Parathyroid adenoma (tissue), 2 donors: ENCODE measurements around the gene TBC1D23.
"Not testable (repeated sequence)": the region's sequence is repeated elsewhere in the genome, so short reads cannot be mapped to it uniquely, and the experiment has no call there.

Experiments
- H2AFZ ChIP-seq: fragments of 300-600 bp; sonication (generic); one replicate; pipeline ENCODE4 v1.7.0; 2017; ENCODE audit warnings: antibody characterized with exemption, mild to moderate bottlenecking
- H3K27ac ChIP-seq: fragments of 300-600 bp; sonication (generic); one replicate; pipeline ENCODE4 v1.7.0; 2017
- H3K27me3 ChIP-seq: fragments of 300-600 bp; sonication (generic); one replicate; pipeline ENCODE4 v1.7.0; 2017; ENCODE audit warnings: low read length; ENCODE audit not compliant: control insufficient read depth, insufficient read depth
- H3K36me3 ChIP-seq: fragments of 300-600 bp; sonication (generic); one replicate; pipeline ENCODE4 v1.7.0; 2017; ENCODE audit warnings: low read length; ENCODE audit not compliant: control insufficient read depth, insufficient read depth
- H3K4me1 ChIP-seq: fragments of 300-600 bp; sonication (generic); one replicate; pipeline ENCODE4 v1.7.0; 2017; ENCODE audit warnings: control low read depth
- H3K4me2 ChIP-seq: fragments of 300-600 bp; sonication (generic); one replicate; pipeline ENCODE4 v1.7.0; 2017; ENCODE audit warnings: low read length
- H3K4me3 ChIP-seq: fragments of 300-600 bp; sonication (generic); one replicate; pipeline ENCODE4 v1.7.0; 2017; ENCODE audit warnings: low read depth, low read length
- H3K79me2 ChIP-seq: fragments of 300-600 bp; sonication (generic); one replicate; pipeline ENCODE4 v1.7.0; 2017; ENCODE audit warnings: control low read depth
- H3K9ac ChIP-seq: fragments of 300-600 bp; sonication (generic); one replicate; pipeline ENCODE4 v1.7.0; 2017; ENCODE audit warnings: mild to moderate bottlenecking
- H3K9me3 ChIP-seq: fragments of 300-600 bp; sonication (generic); one replicate; pipeline ENCODE4 v1.7.0; 2017; ENCODE audit warnings: low read length; ENCODE audit not compliant: control insufficient read depth
- TF ChIP-seq, protein P1 (sequence below): fragments of 300-600 bp; sonication (generic); IDR thresholded peaks from one replicate; pipeline ENCODE4 v1.7.0; 2017; ENCODE audit warnings: antibody characterized with exemption, mild to moderate bottlenecking
- donor health status: primary hyperparathyroidism.

The TBC1D23 gene

DNA sequence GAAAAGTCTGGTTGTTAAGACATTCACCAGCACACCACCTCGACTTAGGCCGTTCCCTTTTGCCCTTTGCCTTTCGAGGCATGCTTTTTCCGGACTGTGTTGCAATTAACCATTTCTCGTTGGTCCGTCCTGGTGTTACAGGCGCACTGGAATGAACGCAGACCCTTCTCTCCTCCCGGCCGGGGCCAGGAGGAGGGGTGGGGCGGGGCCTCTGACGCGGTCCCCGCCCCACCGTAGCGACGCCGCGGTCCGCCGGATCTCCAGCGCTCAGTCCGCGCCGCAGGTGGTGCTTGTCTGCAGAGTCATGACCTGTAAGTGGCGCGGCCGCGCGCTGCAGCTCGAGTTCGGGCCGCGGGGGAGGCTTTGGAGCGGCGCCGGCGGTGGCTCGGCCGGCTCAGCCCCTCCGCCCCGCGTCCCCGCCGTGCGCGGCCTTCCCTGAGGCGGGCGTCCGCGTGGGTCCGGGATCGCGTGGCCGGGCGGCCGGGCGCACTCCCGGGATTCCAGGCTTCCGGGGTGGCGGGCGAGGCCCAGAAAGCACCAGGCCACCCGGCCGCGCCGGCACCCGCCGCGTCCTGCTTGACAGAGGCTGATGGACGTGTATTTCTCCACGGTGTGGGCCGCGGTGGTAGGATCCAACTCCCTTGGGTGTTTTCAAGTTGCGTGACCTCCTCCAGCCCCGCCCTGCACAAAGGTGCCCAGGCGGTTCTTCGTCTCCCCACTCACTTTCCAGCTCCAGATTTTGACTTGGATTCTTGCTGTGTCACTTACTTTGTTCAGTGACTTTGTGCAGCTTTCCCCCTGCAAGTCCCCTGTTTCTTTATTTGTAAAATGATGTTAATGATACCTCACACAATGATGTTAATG, 73.9 kb downstream of the TBC1D23 start, which contains the start of gene NIT2:
Gene NIT2 (plus strand): TSS at position 270 of the 864 bp plus-strand sequence. CDS start 35 bp downstream, at position 305.
- peak within 1 kb of the TSS; percentile 77 for H3K4me2 ChIP-seq
- H3K27ac ChIP-seq = peak within 1 kb of the TSS; percentile 68
- no peaks in the 10 kb centered on the region for H3K27me3 ChIP-seq
- no peaks in the 10 kb centered on the region for H3K36me3 ChIP-seq
- no peak within 1 kb of the TSS for H3K9ac ChIP-seq
- H3K79me2 ChIP-seq = no peaks in the 10 kb centered on the region
- H3K9me3 ChIP-seq = no peaks in the 10 kb centered on the region
- TF ChIP-seq, protein P1, sequence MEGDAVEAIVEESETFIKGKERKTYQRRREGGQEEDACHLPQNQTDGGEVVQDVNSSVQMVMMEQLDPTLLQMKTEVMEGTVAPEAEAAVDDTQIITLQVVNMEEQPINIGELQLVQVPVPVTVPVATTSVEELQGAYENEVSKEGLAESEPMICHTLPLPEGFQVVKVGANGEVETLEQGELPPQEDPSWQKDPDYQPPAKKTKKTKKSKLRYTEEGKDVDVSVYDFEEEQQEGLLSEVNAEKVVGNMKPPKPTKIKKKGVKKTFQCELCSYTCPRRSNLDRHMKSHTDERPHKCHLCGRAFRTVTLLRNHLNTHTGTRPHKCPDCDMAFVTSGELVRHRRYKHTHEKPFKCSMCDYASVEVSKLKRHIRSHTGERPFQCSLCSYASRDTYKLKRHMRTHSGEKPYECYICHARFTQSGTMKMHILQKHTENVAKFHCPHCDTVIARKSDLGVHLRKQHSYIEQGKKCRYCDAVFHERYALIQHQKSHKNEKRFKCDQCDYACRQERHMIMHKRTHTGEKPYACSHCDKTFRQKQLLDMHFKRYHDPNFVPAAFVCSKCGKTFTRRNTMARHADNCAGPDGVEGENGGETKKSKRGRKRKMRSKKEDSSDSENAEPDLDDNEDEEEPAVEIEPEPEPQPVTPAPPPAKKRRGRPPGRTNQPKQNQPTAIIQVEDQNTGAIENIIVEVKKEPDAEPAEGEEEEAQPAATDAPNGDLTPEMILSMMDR = no peak
- peak within 1 kb of the TSS; percentile 62 for H3K4me3 ChIP-seq
- H2AFZ ChIP-seq = peak within 1 kb of the TSS; percentile 84
- peaks cover 9% of the 10 kb centered on the region for H3K4me1 ChIP-seq

DNA sequence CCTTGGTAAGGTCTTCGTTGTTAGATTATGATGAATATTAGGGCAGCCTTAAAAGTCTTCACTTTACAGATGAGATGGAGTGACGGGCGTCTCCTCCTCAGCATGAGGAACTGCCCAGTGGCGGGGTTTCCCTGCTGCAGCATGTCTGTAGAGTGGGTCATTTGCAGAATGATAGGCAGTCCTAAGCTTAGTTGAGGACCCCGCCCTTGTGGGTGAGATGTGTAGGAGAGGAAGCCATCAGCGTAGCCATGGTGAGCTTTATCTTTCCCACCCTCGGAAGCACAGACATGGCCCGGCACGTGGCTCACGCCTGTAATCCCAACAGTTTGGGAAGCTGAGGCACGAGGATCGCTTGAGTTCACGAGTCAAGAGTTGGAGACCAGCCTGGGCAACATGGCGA, 74.6 kb downstream of the TBC1D23 start:
- H3K4me3 ChIP-seq = peak overlapping the region; percentile 62
- H2AFZ ChIP-seq = peak overlapping the region; percentile 84
- no peaks in the 10 kb centered on the region for H3K36me3 ChIP-seq
- H3K9ac ChIP-seq = no peak overlapping the region
- peak overlapping the region; percentile 68 for H3K27ac ChIP-seq
- TF ChIP-seq, protein P1 = no peak
- no peaks in the 10 kb centered on the region for H3K79me2 ChIP-seq
- peaks cover 9% of the 10 kb centered on the region for H3K4me1 ChIP-seq
- H3K27me3 ChIP-seq = no peaks in the 10 kb centered on the region
- peak overlapping the region; percentile 77 for H3K4me2 ChIP-seq
- H3K9me3 ChIP-seq = no peaks in the 10 kb centered on the region

DNA sequence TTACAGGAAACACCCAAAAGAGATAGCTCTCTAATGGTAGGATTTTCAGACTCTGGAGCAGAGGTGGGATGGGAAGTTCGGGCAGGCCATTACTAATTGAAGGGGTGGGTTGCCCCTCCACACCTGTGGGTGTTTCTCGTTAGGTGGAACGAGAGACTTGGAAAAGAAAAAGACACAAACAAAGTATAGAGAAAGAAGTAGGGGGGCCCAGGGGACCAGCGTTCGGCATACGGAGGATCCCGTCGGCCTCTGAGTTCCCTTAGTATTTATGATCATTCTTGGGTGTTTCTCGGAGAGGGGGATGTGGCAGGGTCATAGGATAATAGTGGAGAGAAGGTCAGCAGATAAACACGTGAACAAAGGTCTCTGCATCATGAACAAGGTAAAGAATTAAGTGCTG, 75.4 kb downstream of the TBC1D23 start:
- not testable (repeated sequence) for H3K4me2 ChIP-seq, H3K79me2 ChIP-seq, H3K4me3 ChIP-seq, H3K9ac ChIP-seq, H3K27me3 ChIP-seq, H3K4me1 ChIP-seq, H3K9me3 ChIP-seq, H2AFZ ChIP-seq, H3K36me3 ChIP-seq
- H3K27ac ChIP-seq = peak overlapping the region; percentile 9

DNA sequence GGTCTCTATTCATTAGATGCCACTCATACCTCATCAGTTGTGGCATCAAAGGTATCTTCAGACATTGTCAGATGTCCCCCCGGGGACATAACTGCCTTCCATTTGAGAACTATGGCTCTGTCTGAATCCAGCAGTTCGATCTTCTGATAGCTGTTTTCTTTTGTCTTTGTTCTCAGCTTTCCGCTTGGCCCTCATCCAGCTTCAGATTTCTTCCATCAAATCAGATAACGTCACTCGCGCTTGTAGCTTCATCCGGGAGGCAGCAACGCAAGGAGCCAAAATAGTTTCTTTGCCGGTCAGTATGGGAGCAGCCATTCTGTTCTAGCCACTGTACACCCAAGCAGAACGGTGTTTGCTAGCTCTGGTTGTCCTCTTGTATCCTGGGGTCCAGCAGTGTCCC, 78.1 kb downstream of the TBC1D23 start:
- H3K36me3 ChIP-seq = no peaks in the 10 kb centered on the region
- TF ChIP-seq, protein P1 = no peak

DNA sequence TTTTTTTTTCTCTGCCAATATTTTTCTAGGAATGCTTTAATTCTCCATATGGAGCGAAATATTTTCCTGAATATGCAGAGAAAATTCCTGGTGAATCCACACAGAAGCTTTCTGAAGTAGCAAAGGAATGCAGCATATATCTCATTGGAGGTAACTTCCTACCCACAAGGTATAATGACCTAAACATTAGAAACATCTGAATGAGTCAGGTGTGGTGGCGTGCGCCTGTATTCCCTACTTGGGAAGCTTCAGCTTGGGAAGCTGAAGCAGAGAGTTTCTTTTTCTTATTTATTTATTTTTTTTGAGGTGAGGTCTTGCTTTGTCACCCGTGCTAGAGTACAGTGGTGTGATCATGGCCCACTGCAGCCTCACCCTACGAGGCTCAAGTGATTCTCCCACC, 79.0 kb downstream of the TBC1D23 start:
- Histone ChIP-seq H3K27me3 (no peaks in the 10 kb centered on the region), H3K4me3 (no peak overlapping the region), H3K9me3 (no peaks in the 10 kb centered on the region), H3K4me2 (no peak overlapping the region), H3K9ac (no peak overlapping the region), H3K4me1 (peaks cover 9% of the 10 kb centered on the region), H2AFZ (no peak overlapping the region), H3K36me3 (no peaks in the 10 kb centered on the region), H3K79me2 (no peaks in the 10 kb centered on the region), H3K27ac (no peak overlapping the region)
- TF ChIP-seq, protein P1 = no peak

More for the DNA sequence above, 78.1 kb downstream of the TBC1D23 start:
- peak overlapping the region; percentile 43 for H2AFZ ChIP-seq
- no peak overlapping the region for H3K9ac ChIP-seq
- H3K27ac ChIP-seq = no peak overlapping the region
- no peaks in the 10 kb centered on the region for H3K79me2 ChIP-seq
- H3K4me3 ChIP-seq = no peak overlapping the region
- H3K4me2 ChIP-seq = peak overlapping the region; percentile 25
- H3K9me3 ChIP-seq = no peaks in the 10 kb centered on the region
- H3K27me3 ChIP-seq = no peaks in the 10 kb centered on the region
- H3K4me1 ChIP-seq = peaks cover 9% of the 10 kb centered on the region
